Pons (tissue), 1 donor: ENCODE data around the gene EXOC5.
"Not testable (repeated sequence)": the region's sequence is repeated elsewhere in the genome, so short reads cannot be mapped to it uniquely, and the experiment has no call there.

Source experiments
- DNase-seq: peaks from one replicate; pipeline ENCODE4 v3.0.0-alpha.2; 2016; ENCODE audit warnings: low spot score

EXOC5 gene

GRCh38 chr14:57268161-57269069 lies at the start of gene EXOC5, which contains the start of gene AP5M1:
TSS of gene EXOC5 (minus strand) at chr14:57268905. CDS start at chr14:57268648, 257 bp downstream.
TSS of gene AP5M1 (plus strand) at chr14:57268971. CDS start at chr14:57269315, 344 bp downstream.
- peak; percentile 92 for DNase-seq

GRCh38 chr14:57317248-57317833 lies 48.6 kb upstream of the EXOC5 start:
- peak; percentile 87 for DNase-seq

GRCh38 chr14:57314396-57315089 lies 45.8 kb upstream of the EXOC5 start:
- no peak for DNase-seq

GRCh38 chr14:57302883-57303282 lies 34.2 kb upstream of the EXOC5 start:
- DNase-seq: no peak

GRCh38 chr14:57299511-57299910 lies 30.8 kb upstream of the EXOC5 start:
- DNase-seq: no peak

GRCh38 chr14:57297852-57298251 lies 29.1 kb upstream of the EXOC5 start:
- no peak for DNase-seq

- no peak for DNase-seq
Measured at GRCh38 chr14:57295239-57295638, 26.5 kb upstream of the EXOC5 start.

- DNase-seq: no peak
Measured at GRCh38 chr14:57293866-57294837, 25.4 kb upstream of the EXOC5 start.

GRCh38 chr14:57291692-57292647 lies 23.3 kb upstream of the EXOC5 start:
- no peak for DNase-seq

- no peak for DNase-seq
Measured at GRCh38 chr14:57290751-57291150, 22.0 kb upstream of the EXOC5 start.

- no peak for DNase-seq
Measured at GRCh38 chr14:57287745-57288144, 19.0 kb upstream of the EXOC5 start.

- no peak for DNase-seq
Measured at GRCh38 chr14:57277062-57277461, 8.4 kb upstream of the EXOC5 start.

GRCh38 chr14:57275023-57275664 lies 6.4 kb upstream of the EXOC5 start:
- DNase-seq: no peak

- no peak for DNase-seq
Measured at GRCh38 chr14:57274551-57274950, 5.8 kb upstream of the EXOC5 start.

- no peak for DNase-seq
Measured at GRCh38 chr14:57273236-57273635, 4.5 kb upstream of the EXOC5 start.

- peak; percentile 5 for DNase-seq
Measured at GRCh38 chr14:57266065-57266464, 2.6 kb downstream of the EXOC5 start.

- DNase-seq: no peak
Measured at GRCh38 chr14:57262117-57262516, 6.6 kb downstream of the EXOC5 start.

GRCh38 chr14:57261604-57262003 lies 7.1 kb downstream of the EXOC5 start:
- no peak for DNase-seq

GRCh38 chr14:57259672-57260071 lies 9.0 kb downstream of the EXOC5 start:
- no peak for DNase-seq

GRCh38 chr14:57258221-57258620 lies 10.5 kb downstream of the EXOC5 start:
- DNase-seq: not testable (repeated sequence)
